Activated T-cell treated with anti-CD3 and anti-CD28 coated beads, Interleukin-2, amount 50 U/mL, for 24 hours (primary cell): ENCODE measurements around the gene NFIC.

Experiments
- DNase-seq: peaks from one replicate; pipeline ENCODE4 v3.0.0-alpha.2; 2020
- H3K27ac Mint-ChIP-seq: 2 replicates; pipeline ENCODE4 v1.8.0; 2020; ENCODE audit warnings: mild to moderate bottlenecking, mixed read lengths
- H3K27me3 Mint-ChIP-seq: 2 replicates; pipeline ENCODE4 v1.8.0; 2020; ENCODE audit warnings: mixed read lengths
- H3K36me3 Mint-ChIP-seq: 2 replicates; pipeline ENCODE4 v1.8.0; 2020; ENCODE audit warnings: low read depth, mixed read lengths
- H3K4me1 Mint-ChIP-seq: 2 replicates; pipeline ENCODE4 v1.8.0; 2020; ENCODE audit warnings: low read depth, mixed read lengths
- H3K4me3 Mint-ChIP-seq: 2 replicates; pipeline ENCODE4 v1.8.0; 2020; ENCODE audit warnings: mild to moderate bottlenecking, moderate library complexity, mixed read lengths
- H3K9me3 Mint-ChIP-seq: 2 replicates; pipeline ENCODE4 v1.8.0; 2020; ENCODE audit warnings: mixed read lengths

Gene NFIC

DNA sequence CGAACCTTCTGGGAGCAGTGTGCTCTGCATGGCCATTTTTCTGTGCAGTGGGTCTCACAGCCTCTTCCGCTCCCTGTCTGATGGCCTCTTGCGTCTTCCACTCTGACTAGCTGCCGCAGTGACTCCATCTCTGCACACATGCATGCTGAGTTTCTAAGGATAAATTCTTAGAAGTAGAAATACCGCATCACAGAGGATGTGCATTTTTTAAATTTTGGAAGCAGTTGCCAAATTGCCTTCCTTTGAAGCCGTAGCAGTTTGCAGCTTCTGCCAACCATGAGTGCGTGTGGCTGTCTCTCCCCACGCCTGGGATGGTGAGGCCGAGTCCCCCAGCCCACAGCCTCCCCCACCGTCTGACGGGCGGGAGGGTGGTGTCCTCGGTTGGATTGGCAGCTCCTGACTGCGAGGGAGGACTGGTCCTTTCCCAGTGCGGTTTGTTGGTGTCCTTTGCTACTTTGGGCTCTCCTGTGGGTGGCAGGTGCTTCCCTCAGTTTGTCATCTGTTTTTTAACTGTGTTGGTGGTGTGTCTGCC, 149.6 kb downstream of the NFIC start:
- peaks cover 48% of the 10 kb centered on the region for H3K4me1 Mint-ChIP-seq
- peak overlapping the region; percentile 80 for H3K27ac Mint-ChIP-seq
- DNase-seq, result no peak
- H3K36me3 Mint-ChIP-seq, result peaks cover 23% of the 10 kb centered on the region
- no peaks in the 10 kb centered on the region for H3K9me3 Mint-ChIP-seq
- H3K4me3 Mint-ChIP-seq, result no peak overlapping the region
- H3K27me3 Mint-ChIP-seq, result no peaks in the 10 kb centered on the region

- Mint-ChIP-seq H3K9me3 (no peaks in the 10 kb centered on the region), H3K27ac (peak overlapping the region; percentile 69), H3K27me3 (no peaks in the 10 kb centered on the region), H3K36me3 (peaks cover 22% of the 10 kb centered on the region), H3K4me3 (no peak overlapping the region), H3K4me1 (peaks cover 46% of the 10 kb centered on the region)
- no peak for DNase-seq
Measured at GRCh38 chr19:3516675-3517207, 150.4 kb downstream of the NFIC start.

GRCh38 chr19:3517638-3518037, 151.3 kb downstream of the NFIC start:
- no peak for DNase-seq
- Mint-ChIP-seq H3K36me3 (peaks cover 24% of the 10 kb centered on the region), H3K4me1 (peaks cover 40% of the 10 kb centered on the region), H3K27ac (no peak overlapping the region), H3K27me3 (no peaks in the 10 kb centered on the region), H3K4me3 (no peak overlapping the region), H3K9me3 (no peaks in the 10 kb centered on the region)

- Mint-ChIP-seq H3K9me3 (no peaks in the 10 kb centered on the region), H3K27ac (peak overlapping the region; percentile 40), H3K4me1 (peaks cover 39% of the 10 kb centered on the region), H3K36me3 (peaks cover 24% of the 10 kb centered on the region), H3K4me3 (no peak overlapping the region), H3K27me3 (no peaks in the 10 kb centered on the region)
- no peak for DNase-seq
Measured at GRCh38 chr19:3518255-3518654, 151.9 kb downstream of the NFIC start.

GRCh38 chr19:3518659-3519058, 152.3 kb downstream of the NFIC start:
- no peak overlapping the region for H3K4me3 Mint-ChIP-seq
- H3K27ac Mint-ChIP-seq, result peak overlapping the region; percentile 40
- no peaks in the 10 kb centered on the region for H3K27me3 Mint-ChIP-seq
- DNase-seq, result no peak
- H3K4me1 Mint-ChIP-seq, result peaks cover 37% of the 10 kb centered on the region
- no peaks in the 10 kb centered on the region for H3K9me3 Mint-ChIP-seq
- peaks cover 26% of the 10 kb centered on the region for H3K36me3 Mint-ChIP-seq
